Activated naive CD4-positive, alpha-beta T cell treated with anti-CD3 and anti-CD28 coated beads for 36 hours (primary cell): ENCODE measurements around the gene NUP85. TPM values are rescaled to one million over a fixed set of nuclear protein-coding genes. Genes with fewer than 3 reads are reported as not detected.
"Not testable (repeated sequence)": the region's sequence is repeated elsewhere in the genome, so short reads cannot be mapped to it uniquely, and the experiment has no call there.

Source experiments
- CTCF ChIA-PET: fragments of 350-600 bp; sonication (Branson Sonifier 250); formaldehyde crosslinking; loops from one replicate; lab custom pipeline; 2021; ENCODE audit warnings: antibody characterized with exemption; lab: Charles Lee
- DNase-seq: peaks from one replicate; pipeline ENCODE4 v3.0.0-alpha.2; 2020
- H3K27ac Mint-ChIP-seq: one replicate; pipeline ENCODE4 v1.8.0; 2021; ENCODE audit warnings: mild to moderate bottlenecking, mixed read lengths
- H3K27me3 Mint-ChIP-seq: one replicate; pipeline ENCODE4 v1.8.0; 2021; ENCODE audit warnings: low read depth, mixed read lengths
- H3K36me3 Mint-ChIP-seq: one replicate; pipeline ENCODE4 v1.8.0; 2021; ENCODE audit warnings: low read depth, mixed read lengths
- H3K4me1 Mint-ChIP-seq: one replicate; pipeline ENCODE4 v1.8.0; 2021; ENCODE audit warnings: low read depth, mixed read lengths
- H3K4me3 Mint-ChIP-seq: one replicate; pipeline ENCODE4 v1.8.0; 2021; ENCODE audit warnings: mild to moderate bottlenecking, moderate library complexity, mixed read lengths
- H3K9me3 Mint-ChIP-seq: one replicate; pipeline ENCODE4 v1.8.0; 2021; ENCODE audit warnings: mixed read lengths
- intact Hi-C: fragments of 100-400 bp; cut with micrococcal nuclease; formaldehyde crosslinking; loops from one replicate; pipeline ENCODE4 v1.15.1; 2023
- total RNA-seq, 2 experiments: library from RNA; stranded (reverse); gene quantifications; one replicate each; pipeline ENCODE4 v1.2.3, GENCODE V29; 2021

NUP85 gene
- total RNA-seq, 2 experiments from 2014 or later, result 112 to 116 TPM

DNA sequence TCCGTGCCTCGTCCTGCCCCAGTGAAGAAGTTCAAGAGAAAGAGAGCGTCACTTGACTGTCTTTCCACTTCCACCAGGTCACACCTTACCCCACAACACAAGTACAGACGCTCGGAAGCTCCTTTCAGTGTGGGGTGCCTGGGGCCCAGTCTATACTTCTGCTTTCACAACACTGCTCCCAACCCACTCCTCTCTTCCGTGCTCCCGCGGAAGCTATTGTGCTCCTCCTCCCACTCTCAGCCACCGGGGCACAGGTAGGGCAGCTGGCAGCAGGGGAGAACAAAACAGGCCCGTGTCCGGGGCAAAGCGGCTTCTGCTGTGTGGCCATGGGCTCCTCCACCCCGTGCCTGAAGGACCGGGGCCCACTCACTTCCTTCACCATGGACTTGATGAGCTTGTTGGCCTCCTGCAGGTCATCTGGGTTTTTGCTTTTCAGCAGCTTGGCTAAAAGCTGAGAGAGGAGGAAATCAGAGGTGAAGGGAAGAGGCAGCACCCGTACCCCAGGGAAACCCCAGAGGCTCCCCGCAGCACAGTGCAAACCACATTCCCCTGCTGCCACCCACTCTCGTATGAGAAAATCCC, 37.1 kb downstream of the NUP85 start:
- DNase-seq, result no peak
- Mint-ChIP-seq H3K27me3 (no peaks in the 10 kb centered on the region), H3K36me3 (peaks cover 30% of the 10 kb centered on the region), H3K27ac (peak overlapping the region; percentile 75), H3K4me3 (no peak overlapping the region), H3K4me1 (peaks cover 57% of the 10 kb centered on the region), H3K9me3 (no peaks in the 10 kb centered on the region)
- CTCF ChIA-PET, result interaction anchor here (0.6 to 5.7 kb wide), 6 partner anchors 13 to 368 kb away, joined by 4 to 39 read pairs (median 22); partner anchors contain the start of genes GGA3, MIF4GD and MRPS7
- intact Hi-C loops, result no loop called here

DNA sequence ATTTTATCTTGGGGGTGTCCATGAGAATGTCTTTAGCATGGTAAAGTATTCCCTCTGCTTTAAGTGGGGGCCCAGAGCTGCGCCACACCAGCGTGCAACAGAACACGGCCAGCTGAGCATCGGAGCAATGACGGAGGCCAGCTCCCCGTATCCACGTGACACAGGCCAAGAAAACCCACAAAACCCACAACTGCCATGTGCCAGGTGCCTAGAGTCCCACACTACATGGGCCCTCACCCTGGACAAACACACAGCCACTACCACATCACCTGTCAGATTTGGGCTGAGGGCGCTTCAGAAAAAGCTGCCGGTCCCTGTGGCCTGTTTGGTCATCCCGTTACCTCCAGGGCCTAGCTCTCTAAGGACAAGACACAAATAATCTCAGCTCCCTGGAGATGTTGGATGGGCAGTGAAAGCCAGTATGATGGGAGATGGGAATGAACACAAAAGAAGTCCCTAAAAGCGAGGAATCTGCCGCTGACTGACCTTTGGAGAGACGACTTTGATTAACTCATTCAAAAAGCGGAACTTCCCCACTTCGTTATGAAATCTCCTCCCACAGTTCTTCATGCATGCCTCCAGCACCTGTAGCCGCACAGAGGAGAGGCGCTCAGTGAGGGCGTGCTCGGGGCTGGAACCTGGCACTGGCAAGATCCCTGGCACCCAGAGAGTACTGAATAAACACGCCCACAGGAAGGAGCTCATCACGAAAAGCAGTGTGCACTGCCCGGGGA, 38.8 kb downstream of the NUP85 start:
- H3K27ac Mint-ChIP-seq, result peak overlapping the region; percentile 65
- H3K4me1 Mint-ChIP-seq, result peaks cover 63% of the 10 kb centered on the region
- CTCF ChIA-PET, result interaction anchor here (0.6 to 1.3 kb wide), 2 partner anchors 18 to 49 kb away, joined by 4 to 6 read pairs; no protein-coding TSS in a partner anchor
- DNase-seq, result no peak
- no peaks in the 10 kb centered on the region for H3K9me3 Mint-ChIP-seq
- no peaks in the 10 kb centered on the region for H3K27me3 Mint-ChIP-seq
- intact Hi-C loops, result no loop called here
- no peak overlapping the region for H3K4me3 Mint-ChIP-seq
- H3K36me3 Mint-ChIP-seq, result peaks cover 25% of the 10 kb centered on the region

DNA sequence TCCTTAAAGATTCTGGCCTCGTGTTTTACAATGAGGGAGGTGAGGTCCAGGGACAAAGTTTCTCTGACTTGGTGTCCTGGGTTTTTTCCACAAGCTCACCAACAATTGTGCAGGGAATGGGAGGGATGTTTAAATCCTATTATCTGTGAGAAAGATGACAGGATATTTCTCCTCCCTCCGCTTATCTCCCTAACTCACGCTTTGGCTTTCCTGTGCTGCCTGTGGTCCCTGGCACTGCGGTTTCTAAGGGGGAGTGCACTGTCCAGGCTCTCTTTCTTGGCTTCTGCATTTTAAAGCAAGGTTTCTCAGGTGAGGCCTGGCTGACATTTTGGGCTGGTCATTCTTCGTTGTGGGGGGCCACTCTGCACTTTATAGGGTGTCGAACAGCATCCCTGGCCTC, 39.5 kb downstream of the NUP85 start:
- Mint-ChIP-seq H3K4me3 (no peak overlapping the region), H3K36me3 (peaks cover 27% of the 10 kb centered on the region), H3K27me3 (no peaks in the 10 kb centered on the region), H3K4me1 (peaks cover 71% of the 10 kb centered on the region), H3K27ac (peak overlapping the region; percentile 36), H3K9me3 (no peaks in the 10 kb centered on the region)
- intact Hi-C loops, result no loop called here
- DNase-seq, result no peak
- CTCF ChIA-PET, result interaction anchor here (0.5 to 0.6 kb wide), 2 partner anchors 48 to 167 kb away, joined by 3 to 6 read pairs; no protein-coding TSS in a partner anchor

DNA sequence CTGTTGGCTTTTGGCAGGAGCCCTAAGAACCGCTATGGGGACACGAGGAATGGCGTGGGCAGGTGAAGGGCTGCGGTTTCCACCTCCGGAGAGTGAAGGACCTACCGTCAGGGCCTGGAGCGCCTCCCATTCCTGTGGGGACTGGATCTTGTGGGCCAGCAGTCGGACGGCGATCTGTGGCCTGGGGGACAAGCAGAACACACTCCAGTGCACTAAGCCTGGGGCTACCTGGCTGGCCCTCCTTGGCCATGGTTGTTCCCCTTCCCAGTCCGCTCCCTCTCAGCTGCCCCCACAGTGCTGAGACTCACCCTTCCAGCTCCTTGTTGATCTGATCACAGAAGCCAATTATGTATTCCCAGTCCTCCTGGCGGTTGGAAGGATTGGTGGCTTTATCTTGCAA, 40.9 kb downstream of the NUP85 start:
- CTCF ChIA-PET, result interaction anchor here (0.6 to 0.8 kb wide), 2 partner anchors 16 to 18 kb away, joined by 4 to 5 read pairs; no protein-coding TSS in a partner anchor
- H3K27me3 Mint-ChIP-seq, result no peaks in the 10 kb centered on the region
- intact Hi-C loops, result no loop called here
- no peak for DNase-seq
- peaks cover 75% of the 10 kb centered on the region for H3K4me1 Mint-ChIP-seq
- H3K9me3 Mint-ChIP-seq, result no peaks in the 10 kb centered on the region
- no peak overlapping the region for H3K27ac Mint-ChIP-seq
- no peak overlapping the region for H3K4me3 Mint-ChIP-seq
- peaks cover 23% of the 10 kb centered on the region for H3K36me3 Mint-ChIP-seq

DNA sequence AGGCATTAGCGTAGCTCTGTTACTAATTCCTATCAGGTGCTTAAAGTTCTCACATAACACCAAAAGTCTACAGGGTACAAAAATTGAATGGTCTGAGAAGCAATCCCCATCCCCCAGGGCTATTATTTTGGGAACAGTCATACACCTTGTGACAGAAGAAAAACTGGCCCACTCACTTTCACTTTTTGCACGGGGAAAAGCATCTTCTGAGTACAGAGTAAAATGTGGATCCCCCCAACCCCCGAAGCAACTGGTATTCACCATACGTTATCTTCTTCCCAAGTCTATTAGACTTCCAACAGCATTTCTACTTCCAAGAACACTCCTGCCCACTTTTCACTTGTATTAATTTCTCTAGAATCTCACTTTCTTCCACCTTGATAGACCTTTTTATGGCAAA, 44.1 kb downstream of the NUP85 start:
- Mint-ChIP-seq H3K27me3 (no peaks in the 10 kb centered on the region), H3K9me3 (no peaks in the 10 kb centered on the region), H3K36me3 (peaks cover 11% of the 10 kb centered on the region), H3K27ac (peak overlapping the region; percentile 93), H3K4me3 (peak overlapping the region; percentile 61), H3K4me1 (peaks cover 75% of the 10 kb centered on the region)
- intact Hi-C loops, result no loop called here
- peak; percentile 30 for DNase-seq
- CTCF ChIA-PET, result interaction anchor here (0.7 to 3.4 kb wide), 12 partner anchors 11 to 267 kb away, joined by 3 to 41 read pairs (median 3); partner anchors contain the start of genes GGA3, MIF4GD, MRPS7 and NUP85

DNA sequence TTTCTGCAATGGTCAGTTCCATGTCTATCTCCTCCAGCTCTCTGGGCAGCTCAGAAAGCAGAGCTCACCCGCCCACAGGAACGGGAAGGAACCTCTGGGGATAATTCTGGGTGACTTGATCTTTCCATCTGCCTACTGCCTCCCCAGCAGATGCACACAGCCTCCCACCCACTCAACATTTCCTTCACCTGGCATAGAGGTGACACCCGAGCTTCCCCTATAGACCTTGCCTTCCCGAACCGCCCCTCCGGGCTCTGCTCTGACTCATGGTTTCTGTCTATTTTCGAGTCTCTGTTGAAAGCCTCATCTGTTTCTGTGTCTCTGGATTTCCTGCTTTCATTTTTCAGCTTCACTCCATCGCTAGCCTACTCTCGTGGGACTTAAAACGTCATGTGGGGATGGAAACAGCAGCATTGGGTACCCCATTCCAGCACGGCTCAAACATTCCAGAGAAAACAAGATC, 44.6 kb downstream of the NUP85 start:
- Mint-ChIP-seq H3K4me3 (peak overlapping the region; percentile 61), H3K36me3 (peaks cover 10% of the 10 kb centered on the region), H3K27ac (peak overlapping the region; percentile 93), H3K27me3 (no peaks in the 10 kb centered on the region), H3K9me3 (no peaks in the 10 kb centered on the region), H3K4me1 (peaks cover 74% of the 10 kb centered on the region)
- DNase-seq, result peak; percentile 90
- intact Hi-C loops, result loop anchor here (1.0 to 5.0 kb wide), 3 partner anchors 11 to 157 kb away; partner anchors contain the start of genes GGA3, GRB2, MIF4GD and MRPS7
- CTCF ChIA-PET, result interaction anchor here (0.8 to 3.4 kb wide), 11 partner anchors 11 to 266 kb away, joined by 3 to 41 read pairs (median 3); partner anchors contain the start of genes GGA3, MIF4GD, MRPS7 and NUP85

DNA sequence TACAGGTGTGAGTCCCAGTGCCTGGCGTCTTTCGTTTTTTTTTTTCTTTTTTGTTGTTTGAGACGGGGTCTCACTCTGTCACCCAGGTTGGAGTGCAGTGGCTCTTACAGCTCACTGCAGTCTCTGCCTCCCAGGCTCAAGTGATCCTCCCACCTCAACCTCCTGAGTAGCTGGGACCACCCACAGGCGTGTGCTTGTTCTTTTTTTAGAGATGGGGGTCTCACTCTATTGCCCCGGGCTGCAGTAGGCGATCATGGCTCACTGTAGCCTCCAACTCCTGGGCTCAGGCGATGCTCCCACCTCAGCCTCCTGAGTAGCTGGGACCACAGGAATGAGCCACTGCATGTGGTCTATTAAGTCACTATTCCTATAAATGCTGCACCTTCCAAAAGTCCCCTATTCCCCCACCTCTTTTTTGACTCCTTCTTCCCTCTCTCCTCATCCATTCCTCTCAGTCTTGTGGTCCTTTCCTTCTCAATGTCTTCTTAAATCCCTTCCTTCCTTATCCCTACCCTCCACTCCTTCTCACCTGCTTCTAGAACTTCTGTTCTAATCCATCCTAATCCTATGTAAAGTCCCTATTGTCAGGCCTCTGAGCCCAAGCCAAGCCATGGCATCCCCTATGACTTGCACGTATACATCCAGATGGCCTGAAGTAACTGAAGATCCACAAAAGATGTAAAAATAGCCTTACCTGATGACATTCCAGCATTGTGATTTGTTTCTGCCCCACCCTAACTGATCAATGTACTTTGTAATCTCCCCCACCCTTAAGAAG, 46.7 kb downstream of the NUP85 start:
- H3K4me3 Mint-ChIP-seq, result no peak overlapping the region
- no peaks in the 10 kb centered on the region for H3K9me3 Mint-ChIP-seq
- CTCF ChIA-PET, result interaction anchor here (0.7 to 3.3 kb wide), 3 partner anchors 8 to 19 kb away, joined by 5 to 19 read pairs (median 9); partner anchors contain the start of gene MIF4GD
- peaks cover 85% of the 10 kb centered on the region for H3K4me1 Mint-ChIP-seq
- DNase-seq, result no peak
- H3K36me3 Mint-ChIP-seq, result peaks cover 2% of the 10 kb centered on the region
- peak overlapping the region; percentile 80 for H3K27ac Mint-ChIP-seq
- intact Hi-C loops, result loop anchor here (5.0 kb wide), 1 partner anchor 155 kb away; the partner anchor contains the start of gene GRB2
- H3K27me3 Mint-ChIP-seq, result no peaks in the 10 kb centered on the region

DNA sequence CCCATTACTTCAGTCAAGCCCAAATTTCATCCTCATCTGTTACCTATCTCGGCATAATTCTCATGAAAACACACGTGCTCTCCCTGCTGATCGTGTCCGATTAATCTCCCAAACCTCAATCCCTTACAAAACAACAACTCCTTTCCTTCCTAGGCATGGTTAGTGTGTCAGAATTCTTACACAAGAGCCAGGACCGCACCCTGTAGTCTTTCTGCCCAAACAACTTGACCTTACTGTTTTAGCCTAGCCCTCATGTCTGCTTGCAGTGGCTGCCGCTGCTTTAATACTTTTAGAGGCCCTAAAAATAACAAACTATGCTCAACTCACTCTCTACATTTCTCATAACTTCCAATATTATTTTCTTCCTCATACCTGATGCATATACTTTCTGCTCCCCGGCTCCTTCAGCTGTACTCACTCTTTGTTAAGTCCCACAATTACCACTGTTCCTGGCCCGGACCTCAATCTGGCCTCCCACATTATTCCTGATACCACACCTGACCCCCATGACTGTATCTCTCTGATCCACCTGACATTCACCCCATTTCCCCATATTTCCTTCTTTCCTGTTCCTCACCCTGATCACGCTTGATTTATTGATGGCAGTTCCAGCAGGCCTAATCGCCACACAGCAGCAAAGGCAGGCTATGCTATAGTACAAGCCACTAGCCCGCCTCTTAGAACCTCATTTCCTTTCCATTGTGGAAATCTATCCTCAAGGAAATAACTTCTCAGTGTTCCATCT, 50.6 kb downstream of the NUP85 start:
- CTCF ChIA-PET, H3K27me3 Mint-ChIP-seq: not testable (repeated sequence)

DNA sequence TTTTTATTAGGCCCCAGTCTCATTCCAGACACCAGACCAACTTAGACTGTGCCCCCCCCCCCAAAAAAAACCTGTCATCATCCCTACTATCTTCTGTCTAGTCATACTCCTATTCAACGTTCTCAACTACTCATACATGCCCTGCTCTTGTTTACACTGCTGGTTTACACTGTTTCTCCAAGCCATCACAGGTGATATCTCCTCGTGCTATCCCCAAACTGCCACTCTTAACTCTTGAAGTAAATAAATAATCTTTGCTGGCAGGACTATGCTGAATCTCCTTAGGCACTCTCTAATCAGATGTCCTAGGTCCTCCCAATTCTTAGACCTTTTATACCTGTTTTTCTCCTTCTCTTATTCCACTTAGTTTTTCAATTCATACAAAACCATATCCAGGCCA, 51.7 kb downstream of the NUP85 start:
- H3K27me3 Mint-ChIP-seq, H3K9me3 Mint-ChIP-seq, intact Hi-C loops, H3K4me3 Mint-ChIP-seq, CTCF ChIA-PET, DNase-seq, H3K36me3 Mint-ChIP-seq: not testable (repeated sequence)
- Mint-ChIP-seq H3K27ac (peak overlapping the region; percentile 50), H3K4me1 (peaks cover 71% of the 10 kb centered on the region)

More for the DNA sequence above, 50.6 kb downstream of the NUP85 start:
- H3K27ac Mint-ChIP-seq, H3K36me3 Mint-ChIP-seq, H3K4me3 Mint-ChIP-seq, intact Hi-C loops, H3K9me3 Mint-ChIP-seq, DNase-seq: not testable (repeated sequence)
- H3K4me1 Mint-ChIP-seq, result peaks cover 81% of the 10 kb centered on the region

DNA sequence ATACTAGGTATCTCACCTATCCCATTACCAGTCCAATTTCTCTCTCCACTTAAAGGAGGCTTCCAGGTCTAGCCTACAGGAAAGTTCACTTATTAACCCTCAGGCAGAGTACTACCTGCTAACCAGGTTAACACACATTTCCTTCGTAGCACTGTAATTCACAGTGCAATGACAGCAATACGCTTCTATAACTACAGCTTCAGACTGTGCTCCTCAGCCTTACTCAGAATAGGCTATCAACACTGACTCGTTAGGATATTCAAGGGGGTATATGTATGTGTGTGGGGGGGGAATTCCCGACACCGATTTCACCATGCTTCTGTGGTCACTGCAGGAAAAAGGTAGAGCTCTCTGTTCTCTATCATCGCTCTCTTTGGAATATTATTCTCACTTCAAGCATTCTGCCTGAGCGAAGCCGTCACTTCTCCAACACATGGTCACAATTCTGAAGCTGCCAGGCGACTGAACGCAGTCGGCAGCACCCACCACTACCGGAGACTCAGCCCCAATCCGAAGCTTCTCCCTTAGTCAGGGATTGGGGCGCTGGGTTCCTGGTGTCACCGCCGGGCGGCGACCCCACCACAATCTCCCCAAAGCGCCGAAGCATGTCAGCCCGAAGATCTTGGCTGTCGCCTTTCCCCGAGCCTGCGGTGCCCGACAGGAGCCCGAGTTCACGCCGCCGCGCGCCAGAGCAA, 55.3 kb downstream of the NUP85 start:
- H3K27me3 Mint-ChIP-seq, result no peaks in the 10 kb centered on the region
- peaks cover 60% of the 10 kb centered on the region for H3K4me1 Mint-ChIP-seq
- CTCF ChIA-PET, result interaction anchor here (0.6 to 4.2 kb wide), 8 partner anchors 9 to 340 kb away, joined by 3 to 52 read pairs (median 6); partner anchors contain the start of gene MIF4GD

More for the DNA sequence above, 55.3 kb downstream of the NUP85 start:
- intact Hi-C loops, result loop anchor here (1.0 to 10.0 kb wide), 11 partner anchors 10 to 524 kb away; partner anchors contain the start of genes CASKIN2, JPT1, NUP85 and SLC25A19
- Mint-ChIP-seq H3K27ac (peak overlapping the region; percentile 99), H3K36me3 (peaks cover 18% of the 10 kb centered on the region), H3K4me3 (peak overlapping the region; percentile 93), H3K9me3 (no peaks in the 10 kb centered on the region)
- peak; percentile 76 for DNase-seq
